Glutamatergic neuron (in vitro differentiated cells): ENCODE data around the gene PTK7. TPM values are rescaled to one million over a fixed set of nuclear protein-coding genes. Genes with fewer than 3 reads are reported as not detected.
A peak's percentile ranks its signal among the peaks of the same experiment; 100 is the strongest.

Source experiments
- DNase-seq: peaks from one replicate; pipeline ENCODE4 v3.0.0; 2022
- H3K27ac Mint-ChIP-seq: one replicate; pipeline ENCODE4 v1.8.0; 2020; ENCODE audit warnings: mild to moderate bottlenecking, mixed read lengths, inconsistent platforms; ENCODE audit not compliant: unreplicated experiment
- H3K27me3 Mint-ChIP-seq: one replicate; pipeline ENCODE4 v1.8.0; 2020; ENCODE audit warnings: mild to moderate bottlenecking, moderate library complexity, mixed read lengths, inconsistent platforms; ENCODE audit not compliant: unreplicated experiment
- H3K36me3 Mint-ChIP-seq: one replicate; pipeline ENCODE4 v1.8.0; 2020; ENCODE audit warnings: mild to moderate bottlenecking, mixed read lengths, inconsistent platforms; ENCODE audit not compliant: unreplicated experiment
- H3K4me1 Mint-ChIP-seq: one replicate; pipeline ENCODE4 v1.8.0; 2020; ENCODE audit warnings: mild to moderate bottlenecking, low read depth, mixed read lengths, inconsistent platforms; ENCODE audit not compliant: unreplicated experiment
- H3K4me3 Mint-ChIP-seq: one replicate; pipeline ENCODE4 v1.8.0; 2020; ENCODE audit warnings: mild to moderate bottlenecking, mixed read lengths, inconsistent platforms; ENCODE audit not compliant: unreplicated experiment
- H3K9me3 Mint-ChIP-seq: one replicate; pipeline ENCODE4 v1.8.0; 2020; ENCODE audit warnings: mild to moderate bottlenecking, moderate library complexity, mixed read lengths, inconsistent platforms; ENCODE audit not compliant: unreplicated experiment
- CTCF ChIP-seq: fragments of 200-600 bp; sonication (generic); IDR thresholded peaks from one replicate; pipeline ENCODE4 v1.5.0; 2021; ENCODE audit not compliant: partially characterized antibody, unreplicated experiment
- total RNA-seq: library from RNA; stranded (reverse); fragmentation: NEBNext Ultra II Directional; extraction: Animal tissue kit (Norgen Biotek cat#: 25700); gene quantifications from one replicate; pipeline ENCODE4 v1.2.1, GENCODE V29; 2021; ENCODE audit not compliant: unreplicated experiment

Gene PTK7
- total RNA-seq, 1 donor from 2014 or later, result 166 TPM

- Mint-ChIP-seq H3K27ac (no peak overlapping the region), H3K36me3 (no peaks in the 10 kb centered on the region), H3K4me1 (no peaks in the 10 kb centered on the region), H3K9me3 (peaks cover 2% of the 10 kb centered on the region), H3K27me3 (peaks cover 7% of the 10 kb centered on the region), H3K4me3 (no peak overlapping the region)
- TF ChIP-seq CTCF, result no peak
- no peak for DNase-seq
These were observed 30.7 kb upstream of the PTK7 start for GRCh38 chr6:43045371-43045930.

GRCh38 chr6:43047998-43048397 is 28.1 kb upstream of the PTK7 start:
- no peak for TF ChIP-seq CTCF
- Mint-ChIP-seq H3K27ac (no peak overlapping the region), H3K4me3 (no peak overlapping the region), H3K4me1 (peaks cover 13% of the 10 kb centered on the region), H3K27me3 (peaks cover 12% of the 10 kb centered on the region), H3K9me3 (peaks cover 11% of the 10 kb centered on the region), H3K36me3 (peaks cover 9% of the 10 kb centered on the region)
- no peak for DNase-seq

- TF ChIP-seq CTCF, result no peak
- H3K9me3 Mint-ChIP-seq, result peaks cover 15% of the 10 kb centered on the region
- peaks cover 9% of the 10 kb centered on the region for H3K36me3 Mint-ChIP-seq
- peaks cover 10% of the 10 kb centered on the region for H3K27me3 Mint-ChIP-seq
- peak overlapping the region; percentile 34 for H3K27ac Mint-ChIP-seq
- H3K4me1 Mint-ChIP-seq, result peaks cover 15% of the 10 kb centered on the region
- DNase-seq, result no peak
- H3K4me3 Mint-ChIP-seq, result no peak overlapping the region
These were observed 25.1 kb upstream of the PTK7 start for GRCh38 chr6:43050981-43051380.

- peak overlapping the region; percentile 97 for H3K27ac Mint-ChIP-seq
- peaks cover 15% of the 10 kb centered on the region for H3K4me1 Mint-ChIP-seq
- no peak for DNase-seq
- H3K9me3 Mint-ChIP-seq, result peaks cover 13% of the 10 kb centered on the region
- H3K36me3 Mint-ChIP-seq, result peaks cover 9% of the 10 kb centered on the region
- TF ChIP-seq CTCF, result no peak
- H3K4me3 Mint-ChIP-seq, result peak overlapping the region; percentile 100
- H3K27me3 Mint-ChIP-seq, result peaks cover 8% of the 10 kb centered on the region
These were observed 23.8 kb upstream of the PTK7 start for GRCh38 chr6:43052225-43052841.

- Mint-ChIP-seq H3K4me3 (peak overlapping the region; percentile 100), H3K27me3 (peaks cover 8% of the 10 kb centered on the region), H3K4me1 (peaks cover 15% of the 10 kb centered on the region), H3K36me3 (peaks cover 9% of the 10 kb centered on the region), H3K27ac (peak overlapping the region; percentile 97), H3K9me3 (peaks cover 13% of the 10 kb centered on the region)
- DNase-seq, result no peak
- no peak for TF ChIP-seq CTCF
These were observed 23.1 kb upstream of the PTK7 start for GRCh38 chr6:43052842-43053544.
